ENCODE results near the gene ZMYND10. TPM values are rescaled to one million over a fixed set of nuclear protein-coding genes. Genes with fewer than 3 reads are reported as not detected.

The ZMYND10 gene
- total RNA-seq, 1 experiment from 2014 or later, result 0.67 TPM

DNA sequence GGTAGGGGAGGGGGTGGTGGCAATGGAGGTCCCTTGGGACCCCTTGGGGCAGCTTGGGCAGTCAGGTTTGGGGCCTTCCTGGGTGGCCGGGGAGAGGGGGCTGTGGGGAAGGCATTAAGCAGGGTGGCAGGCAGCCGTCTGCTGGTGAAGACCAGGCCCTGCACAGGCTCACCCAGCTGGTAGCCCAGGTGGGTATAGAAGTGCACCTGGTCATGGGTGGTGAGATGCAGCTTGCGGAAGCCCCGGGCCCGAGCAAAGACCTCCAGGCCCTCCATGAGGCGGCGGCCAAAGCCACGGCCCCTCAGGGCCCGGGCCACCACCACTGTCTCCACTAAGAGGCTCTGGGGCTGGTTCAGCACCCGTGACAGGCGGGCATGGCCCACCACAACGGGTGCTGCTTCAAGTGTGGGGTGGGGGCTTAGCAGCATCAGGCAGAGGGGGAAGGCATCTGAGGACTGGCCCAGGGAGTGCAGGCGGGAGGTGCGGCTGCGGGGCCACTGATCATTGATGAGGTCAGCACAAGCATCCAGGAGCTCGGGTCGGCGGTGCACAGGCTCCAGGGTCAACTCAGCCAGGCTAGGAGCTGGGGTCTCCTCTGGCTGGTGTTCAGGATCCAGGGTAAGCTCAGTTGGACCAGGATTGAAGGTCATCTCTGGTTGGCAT is 48.7 kb downstream of the ZMYND10 start:
- Histone ChIP-seq H3K27ac (ENCODE audit: low read depth, low read length, poor library complexity, severe bottlenecking) (no peak overlapping the region), H3K9me3 (ENCODE audit: low read depth, low read length, poor library complexity, severe bottlenecking) (no peaks in the 10 kb centered on the region), H3K4me1 (ENCODE audit: insufficient read depth, low read length, poor library complexity, severe bottlenecking) (peaks cover 5% of the 10 kb centered on the region), H3K4me3 (ENCODE audit: low read depth, low read length, poor library complexity, severe bottlenecking) (no peak overlapping the region), H3K27me3 (replicated peaks; ENCODE audit: insufficient read depth, low read depth, low read length, poor library complexity) (no peaks in the 10 kb centered on the region), H3K36me3 (ENCODE audit: insufficient read depth, low read length, poor library complexity, severe bottlenecking) (no peaks in the 10 kb centered on the region)
- ChIA-PET POLR2A (ENCODE audit: low non-redundant PET) (no interaction called here), CTCF (no interaction called here)
- TF ChIP-seq, protein P1, sequence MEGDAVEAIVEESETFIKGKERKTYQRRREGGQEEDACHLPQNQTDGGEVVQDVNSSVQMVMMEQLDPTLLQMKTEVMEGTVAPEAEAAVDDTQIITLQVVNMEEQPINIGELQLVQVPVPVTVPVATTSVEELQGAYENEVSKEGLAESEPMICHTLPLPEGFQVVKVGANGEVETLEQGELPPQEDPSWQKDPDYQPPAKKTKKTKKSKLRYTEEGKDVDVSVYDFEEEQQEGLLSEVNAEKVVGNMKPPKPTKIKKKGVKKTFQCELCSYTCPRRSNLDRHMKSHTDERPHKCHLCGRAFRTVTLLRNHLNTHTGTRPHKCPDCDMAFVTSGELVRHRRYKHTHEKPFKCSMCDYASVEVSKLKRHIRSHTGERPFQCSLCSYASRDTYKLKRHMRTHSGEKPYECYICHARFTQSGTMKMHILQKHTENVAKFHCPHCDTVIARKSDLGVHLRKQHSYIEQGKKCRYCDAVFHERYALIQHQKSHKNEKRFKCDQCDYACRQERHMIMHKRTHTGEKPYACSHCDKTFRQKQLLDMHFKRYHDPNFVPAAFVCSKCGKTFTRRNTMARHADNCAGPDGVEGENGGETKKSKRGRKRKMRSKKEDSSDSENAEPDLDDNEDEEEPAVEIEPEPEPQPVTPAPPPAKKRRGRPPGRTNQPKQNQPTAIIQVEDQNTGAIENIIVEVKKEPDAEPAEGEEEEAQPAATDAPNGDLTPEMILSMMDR (conservative IDR thresholded peaks at IDR 0.05; ENCODE audit: low read depth, low read length), result no peak
- TF ChIP-seq EZH2 (IDR thresholded peaks at IDR 0.05; ENCODE audit: borderline replicate concordance, low read depth, low read length, poor library complexity, severe bottlenecking), result no peak
- intact Hi-C loops (cut with micrococcal nuclease; ENCODE audit: unreplicated experiment), result no loop called here
- no TSS peak for BruUV-seq (replicated peaks)
- no peak for DNase-seq (ENCODE audit: low spot score)

DNA sequence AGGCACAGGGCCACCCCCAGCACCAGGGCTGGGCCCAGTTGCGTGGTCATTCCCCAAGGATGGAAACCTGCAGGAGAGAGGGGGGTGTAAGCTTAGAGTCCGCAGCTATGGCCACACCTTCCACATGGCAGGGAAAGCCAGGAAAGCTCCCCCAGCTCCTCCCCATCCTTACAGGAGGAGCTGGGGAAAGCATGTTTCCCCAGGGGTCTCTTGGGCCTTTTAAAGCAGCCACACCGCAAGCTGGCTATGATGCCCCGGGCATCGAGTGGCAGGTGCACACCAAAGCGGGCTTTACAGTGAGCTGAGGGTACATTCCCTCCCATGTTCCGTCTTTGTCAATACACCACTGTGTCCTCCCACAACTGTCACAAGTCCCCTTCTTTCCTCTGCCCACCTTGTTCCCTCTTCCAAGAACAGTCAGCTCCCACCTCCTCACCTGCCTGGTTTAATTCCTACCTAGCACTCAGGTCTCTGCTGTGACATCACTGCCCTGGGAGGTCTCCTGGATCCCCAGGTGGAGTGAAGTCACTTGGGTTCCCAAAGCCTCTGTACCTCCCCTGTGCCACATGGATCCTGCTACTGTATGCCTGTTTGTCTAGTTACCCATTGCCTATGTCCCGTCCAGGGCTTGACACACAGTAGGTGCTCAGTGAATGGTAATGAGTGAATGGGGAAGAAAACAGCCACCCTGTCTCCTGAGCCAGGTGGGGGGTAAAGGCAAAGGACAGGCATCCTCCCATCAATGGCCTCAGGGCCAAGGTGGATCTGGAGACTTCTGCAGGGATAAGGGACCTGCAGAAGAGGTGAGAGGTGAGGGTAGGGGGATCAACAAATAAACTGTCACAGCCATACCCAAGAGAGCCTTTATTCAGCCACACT is 49.7 kb downstream of the ZMYND10 start:
- intact Hi-C loops (cut with micrococcal nuclease; ENCODE audit: unreplicated experiment), result no loop called here
- ChIA-PET CTCF (no interaction called here), POLR2A (ENCODE audit: low non-redundant PET) (no interaction called here)
- Histone ChIP-seq H3K36me3 (ENCODE audit: insufficient read depth, low read length, poor library complexity, severe bottlenecking) (no peaks in the 10 kb centered on the region), H3K4me1 (ENCODE audit: insufficient read depth, low read length, poor library complexity, severe bottlenecking) (peaks cover 5% of the 10 kb centered on the region), H3K27ac (ENCODE audit: low read depth, low read length, poor library complexity, severe bottlenecking) (no peak overlapping the region), H3K9me3 (ENCODE audit: low read depth, low read length, poor library complexity, severe bottlenecking) (no peaks in the 10 kb centered on the region), H3K27me3 (replicated peaks; ENCODE audit: insufficient read depth, low read depth, low read length, poor library complexity) (no peaks in the 10 kb centered on the region), H3K4me3 (ENCODE audit: low read depth, low read length, poor library complexity, severe bottlenecking) (no peak overlapping the region)
- TF ChIP-seq, protein P1 (conservative IDR thresholded peaks at IDR 0.05; ENCODE audit: low read depth, low read length), result no peak
- no peak for TF ChIP-seq EZH2 (IDR thresholded peaks at IDR 0.05; ENCODE audit: borderline replicate concordance, low read depth, low read length, poor library complexity, severe bottlenecking)
- BruUV-seq (replicated peaks), result no TSS peak
- DNase-seq (ENCODE audit: low spot score), result no peak

DNA sequence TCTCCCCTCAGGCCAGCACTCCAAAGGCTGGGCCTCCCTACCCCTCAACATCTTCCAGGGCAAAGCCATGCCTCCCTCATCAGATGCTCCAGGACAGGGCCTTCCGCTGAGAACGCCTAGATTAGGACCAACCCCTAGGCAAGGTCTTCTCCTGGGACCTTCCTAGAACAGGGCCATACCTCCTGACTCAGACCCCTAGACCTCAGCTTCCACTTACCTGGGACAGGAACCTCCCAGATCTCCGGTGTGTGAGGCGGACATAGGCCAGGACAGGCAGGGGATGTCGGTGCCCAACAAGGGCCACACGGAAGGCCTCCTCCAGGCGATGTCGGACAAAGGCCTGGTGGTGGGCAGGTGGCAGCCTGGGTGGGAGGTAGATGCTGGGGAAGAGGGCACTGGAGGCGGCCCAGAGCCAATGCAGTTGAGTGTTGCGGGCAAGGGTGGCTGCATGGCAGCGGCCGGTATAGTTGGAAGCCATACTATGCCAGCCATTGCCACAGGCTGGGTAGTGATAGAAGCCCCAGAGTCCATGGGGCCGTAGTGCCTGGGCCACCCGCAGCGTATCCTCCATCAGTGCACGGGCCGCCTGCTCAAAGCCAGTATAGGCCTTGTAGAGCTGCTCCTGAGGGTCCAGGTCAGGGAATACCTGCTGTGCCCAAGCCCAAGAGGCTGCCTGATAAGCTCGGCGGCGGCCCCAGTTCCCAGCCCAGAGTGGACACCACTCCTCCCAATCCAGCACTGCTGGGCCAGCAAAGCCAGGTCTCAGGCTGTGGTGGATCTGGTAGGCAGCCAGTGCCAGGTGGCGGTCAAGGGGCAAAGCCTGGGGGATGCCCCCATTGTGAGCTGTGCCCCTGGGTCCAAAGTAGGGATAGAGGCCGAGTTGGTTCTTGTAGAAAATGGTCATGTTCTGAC is 50.8 kb downstream of the ZMYND10 start:
- H3K27me3 ChIP-seq (replicated peaks; ENCODE audit: insufficient read depth, low read depth, low read length, poor library complexity), result no peaks in the 10 kb centered on the region
- ChIA-PET POLR2A (ENCODE audit: low non-redundant PET) (no interaction called here), CTCF (no interaction called here)
- peaks cover 4% of the 10 kb centered on the region for H3K36me3 ChIP-seq (ENCODE audit: insufficient read depth, low read length, poor library complexity, severe bottlenecking)
- no peak overlapping the region for H3K4me3 ChIP-seq (ENCODE audit: low read depth, low read length, poor library complexity, severe bottlenecking)
- H3K9me3 ChIP-seq (ENCODE audit: low read depth, low read length, poor library complexity, severe bottlenecking), result no peaks in the 10 kb centered on the region
- no peak overlapping the region for H3K27ac ChIP-seq (ENCODE audit: low read depth, low read length, poor library complexity, severe bottlenecking)
- peaks cover 2% of the 10 kb centered on the region for H3K4me1 ChIP-seq (ENCODE audit: insufficient read depth, low read length, poor library complexity, severe bottlenecking)
- intact Hi-C loops (cut with micrococcal nuclease; ENCODE audit: unreplicated experiment), result no loop called here
- no peak for TF ChIP-seq EZH2 (IDR thresholded peaks at IDR 0.05; ENCODE audit: borderline replicate concordance, low read depth, low read length, poor library complexity, severe bottlenecking)
- TF ChIP-seq, protein P1 (conservative IDR thresholded peaks at IDR 0.05; ENCODE audit: low read depth, low read length), result no peak
- no peak for DNase-seq (ENCODE audit: low spot score)
- BruUV-seq (replicated peaks), result no TSS peak

Data from A673 (cell line).